ENCODE measurements around the gene CFAP210. TPM values are rescaled to one million over a fixed set of nuclear protein-coding genes. Genes with fewer than 3 reads are reported as not detected.

The CFAP210 gene
- total and polyA plus RNA-seq, 7 donors: 0.03 to 0.04 TPM; not detected in 5

DNA sequence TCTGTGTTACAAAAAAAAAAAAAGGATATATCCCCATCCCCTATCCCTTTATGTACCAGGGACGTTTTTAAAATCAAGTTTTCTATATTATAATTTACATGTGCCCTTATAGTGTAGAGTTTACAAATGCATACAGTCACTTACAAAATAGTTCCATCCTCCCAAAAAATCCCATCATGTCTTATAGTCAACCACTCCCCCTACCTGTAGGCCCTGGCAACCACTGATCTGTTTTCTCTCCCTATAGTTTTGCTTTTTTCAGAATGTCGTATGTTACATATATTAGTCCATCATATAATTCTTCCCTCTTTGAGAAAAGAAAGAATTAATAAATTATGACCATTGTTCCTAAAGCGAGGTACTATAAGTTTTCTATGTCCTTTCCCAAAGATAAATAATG lies 17.8 kb downstream of the CFAP210 start:
- 59 to 70% (median 64%) methylated on average over 3 of the region's 3 CpGs for WGBS, 3 donors
- no peaks in the 10 kb centered on the region for H3K4me1 ChIP-seq

DNA sequence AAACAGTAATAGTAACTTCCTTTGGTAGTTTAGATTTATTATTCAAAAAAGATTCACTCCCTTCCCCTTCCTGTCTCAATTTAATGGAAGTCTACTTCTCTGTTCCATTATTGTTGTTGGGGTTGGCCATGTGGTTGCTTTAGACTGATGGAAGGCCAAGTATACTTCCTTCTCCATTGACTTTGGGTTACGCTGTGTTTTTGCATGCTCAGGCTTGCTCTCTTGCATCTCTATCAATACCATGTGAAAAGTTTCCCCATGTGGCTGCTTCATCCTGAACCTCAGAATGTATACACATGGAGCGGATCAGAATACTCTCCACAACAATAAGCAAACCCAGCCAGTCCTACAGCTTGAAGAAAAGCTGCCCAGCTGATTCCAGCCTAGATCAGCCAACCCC lies 20.3 kb downstream of the CFAP210 start:
- H3K36me3 ChIP-seq (ENCODE audit: insufficient read depth in 1 of 2, low read depth in 1 of 2): no peaks in the 10 kb centered on the region
- no peaks in the 10 kb centered on the region for H3K4me1 ChIP-seq
- H3K4me3 ChIP-seq: no peak overlapping the region
- 92 to 98% (median 96%) methylated on average over 2 of the region's 2 CpGs for WGBS, 3 donors
- H3K9me3 ChIP-seq: no peaks in the 10 kb centered on the region
- DNase-seq (no peak), ATAC-seq (no peak)
- no peak overlapping the region for H3K27ac ChIP-seq
- TF ChIP-seq, protein P1, sequence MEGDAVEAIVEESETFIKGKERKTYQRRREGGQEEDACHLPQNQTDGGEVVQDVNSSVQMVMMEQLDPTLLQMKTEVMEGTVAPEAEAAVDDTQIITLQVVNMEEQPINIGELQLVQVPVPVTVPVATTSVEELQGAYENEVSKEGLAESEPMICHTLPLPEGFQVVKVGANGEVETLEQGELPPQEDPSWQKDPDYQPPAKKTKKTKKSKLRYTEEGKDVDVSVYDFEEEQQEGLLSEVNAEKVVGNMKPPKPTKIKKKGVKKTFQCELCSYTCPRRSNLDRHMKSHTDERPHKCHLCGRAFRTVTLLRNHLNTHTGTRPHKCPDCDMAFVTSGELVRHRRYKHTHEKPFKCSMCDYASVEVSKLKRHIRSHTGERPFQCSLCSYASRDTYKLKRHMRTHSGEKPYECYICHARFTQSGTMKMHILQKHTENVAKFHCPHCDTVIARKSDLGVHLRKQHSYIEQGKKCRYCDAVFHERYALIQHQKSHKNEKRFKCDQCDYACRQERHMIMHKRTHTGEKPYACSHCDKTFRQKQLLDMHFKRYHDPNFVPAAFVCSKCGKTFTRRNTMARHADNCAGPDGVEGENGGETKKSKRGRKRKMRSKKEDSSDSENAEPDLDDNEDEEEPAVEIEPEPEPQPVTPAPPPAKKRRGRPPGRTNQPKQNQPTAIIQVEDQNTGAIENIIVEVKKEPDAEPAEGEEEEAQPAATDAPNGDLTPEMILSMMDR (IDR thresholded peaks at IDR 0.05): no peak
- H3K27me3 ChIP-seq (ENCODE audit: insufficient read depth in 3 of 3, low read length in 2 of 3): no peaks in the 10 kb centered on the region
- intact Hi-C loops (cut with DNase I): no loop called here

More for the DNA sequence above, 17.8 kb downstream of the CFAP210 start:
- Histone ChIP-seq H3K27me3 (ENCODE audit: insufficient read depth in 3 of 3, low read length in 2 of 3) (no peaks in the 10 kb centered on the region), H3K4me3 (no peak overlapping the region), H3K9me3 (no peaks in the 10 kb centered on the region), H3K27ac (no peak overlapping the region), H3K36me3 (ENCODE audit: insufficient read depth in 1 of 2, low read depth in 1 of 2) (no peaks in the 10 kb centered on the region)
- TF ChIP-seq, protein P1 (IDR thresholded peaks at IDR 0.05): no peak
- DNase-seq: no peak
- no peak for ATAC-seq
- intact Hi-C loops (cut with DNase I): no loop called here

- no peaks in the 10 kb centered on the region for H3K27me3 ChIP-seq (ENCODE audit: insufficient read depth in 3 of 3, low read length in 2 of 3)
- no peak overlapping the region for H3K27ac ChIP-seq
- H3K4me1 ChIP-seq: no peaks in the 10 kb centered on the region
- H3K9me3 ChIP-seq: no peaks in the 10 kb centered on the region
- intact Hi-C loops (cut with DNase I): no loop called here
- DNase-seq (no peak), ATAC-seq (no peak)
- no peak overlapping the region for H3K4me3 ChIP-seq
- no peaks in the 10 kb centered on the region for H3K36me3 ChIP-seq (ENCODE audit: insufficient read depth in 1 of 2, low read depth in 1 of 2)
- TF ChIP-seq, protein P1 (IDR thresholded peaks at IDR 0.05): no peak
- 56 to 79% (median 72%) methylated on average over 3 of the region's 3 CpGs for WGBS, 3 donors
These were observed 21.1 kb downstream of the CFAP210 start for GRCh38 chr2:169673106-169673505.

DNA sequence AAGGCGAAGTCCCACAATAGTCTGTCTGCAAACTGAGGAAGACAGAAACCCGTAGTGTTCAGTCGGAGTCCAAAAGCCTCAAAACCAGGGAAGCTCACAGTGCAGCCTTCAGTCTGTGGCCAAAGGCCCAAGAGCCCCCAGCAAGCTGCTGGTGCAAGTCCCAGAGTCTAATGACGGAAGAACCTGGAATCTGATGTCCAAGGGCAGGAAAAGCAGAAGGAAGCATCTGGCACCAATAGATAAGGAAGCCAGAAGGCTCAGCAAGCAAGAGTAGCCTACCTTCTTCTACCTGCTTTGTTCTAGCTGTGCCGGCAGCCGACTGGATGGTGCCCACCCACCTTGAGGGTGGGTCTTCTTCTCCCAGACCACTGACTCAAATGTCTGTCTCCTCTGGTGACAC lies 21.8 kb downstream of the CFAP210 start:
- no peak for DNase-seq
- TF ChIP-seq, protein P1 (IDR thresholded peaks at IDR 0.05): no peak
- 66 to 75% (median 70%) methylated on average over 6 of the region's 6 CpGs for whole genome bisulfite sequencing, 3 donors
- H3K4me3 ChIP-seq: no peak overlapping the region
- H3K27ac ChIP-seq: no peak overlapping the region
- H3K27me3 ChIP-seq (ENCODE audit: insufficient read depth in 3 of 3, low read length in 2 of 3): no peaks in the 10 kb centered on the region
- H3K4me1 ChIP-seq: no peaks in the 10 kb centered on the region
- H3K9me3 ChIP-seq: no peaks in the 10 kb centered on the region
- no peaks in the 10 kb centered on the region for H3K36me3 ChIP-seq (ENCODE audit: insufficient read depth in 1 of 2, low read depth in 1 of 2)
- ATAC-seq: no peak
- intact Hi-C loops (cut with DNase I): no loop called here

- no peaks in the 10 kb centered on the region for H3K27me3 ChIP-seq (ENCODE audit: insufficient read depth in 3 of 3, low read length in 2 of 3)
- intact Hi-C loops (cut with DNase I): no loop called here
- WGBS, 3 donors: 91 to 98% (median 98%) methylated on average over 4 of the region's 4 CpGs
- H3K4me3 ChIP-seq: no peak overlapping the region
- no peaks in the 10 kb centered on the region for H3K4me1 ChIP-seq
- ATAC-seq (no peak), DNase-seq (no peak)
- H3K9me3 ChIP-seq: no peaks in the 10 kb centered on the region
- TF ChIP-seq, protein P1 (IDR thresholded peaks at IDR 0.05): no peak
- H3K27ac ChIP-seq: no peak overlapping the region
- H3K36me3 ChIP-seq (ENCODE audit: insufficient read depth in 1 of 2, low read depth in 1 of 2): no peaks in the 10 kb centered on the region
These were observed 23.3 kb downstream of the CFAP210 start for GRCh38 chr2:169670937-169671336.

All from psoas muscle (tissue), 8 donors.